ENCODE data around the gene NAAA. TPM values are rescaled to one million over a fixed set of nuclear protein-coding genes. Genes with fewer than 3 reads are reported as not detected.
A peak's percentile ranks its signal among the peaks of the same experiment; 100 is the strongest.

The NAAA gene
- total RNA-seq, 1 experiment from 2014 or later, result 2.7 TPM

DNA sequence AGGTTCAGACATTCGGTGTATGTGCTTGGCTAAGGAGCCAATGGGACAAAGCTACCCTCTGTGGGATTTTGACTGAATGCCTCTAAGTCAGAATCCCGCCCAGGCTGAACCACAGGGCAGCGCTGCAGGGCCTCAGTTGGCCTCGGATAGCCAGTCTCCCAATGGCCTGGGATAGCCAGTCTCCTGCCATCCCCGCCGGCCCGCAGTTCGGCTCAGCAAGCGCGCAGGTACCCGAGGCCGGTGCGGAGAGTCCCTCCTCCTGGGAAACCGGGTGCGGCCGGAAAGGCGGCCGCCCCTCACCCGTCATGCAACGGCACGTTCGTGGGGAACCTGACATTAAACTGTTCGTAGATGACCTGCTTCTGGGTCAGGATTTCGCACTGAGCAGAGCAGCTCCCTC lies 54.7 kb downstream of the NAAA start:
- DNase-seq, result no peak
- Histone ChIP-seq H4K20me1 (ENCODE audit: control insufficient read depth, insufficient read depth, insufficient read length) (no peaks in the 10 kb centered on the region), H3T11ph (ENCODE audit: low read length) (no peak overlapping the region), H4K91ac (ENCODE audit: insufficient read length, low read depth, low read length) (no peak overlapping the region), H3K14ac (ENCODE audit: insufficient read depth, low read length) (no peak overlapping the region), H2AK5ac (ENCODE audit: insufficient read length, low read length) (no peak overlapping the region), H2BK12ac (ENCODE audit: insufficient read length, low read depth, low read length) (no peak overlapping the region), H3K79me2 (ENCODE audit: insufficient read depth, low read length) (no peaks in the 10 kb centered on the region), H2BK15ac (ENCODE audit: low read depth, low read length) (no peak overlapping the region), H2BK20ac (ENCODE audit: low read depth, low read length, poor library complexity, severe bottlenecking) (no peak overlapping the region), H3K4me1 (ENCODE audit: insufficient read depth, low read length) (no peaks in the 10 kb centered on the region), H3K27me3 (ENCODE audit: insufficient read depth, low read length) (no peaks in the 10 kb centered on the region), H2BK5ac (ENCODE audit: insufficient read length, low read length) (no peak overlapping the region), H4K5ac (ENCODE audit: insufficient read length, low read depth, low read length) (no peak overlapping the region), H3K4me2 (ENCODE audit: insufficient read depth, insufficient read length, low read length) (no peak overlapping the region), H3K56ac (ENCODE audit: insufficient read length, low read depth, low read length) (no peak overlapping the region), H3K23ac (ENCODE audit: insufficient read length, low read depth, low read length) (no peak overlapping the region), H2BK120ac (ENCODE audit: low read depth, low read length, poor library complexity, severe bottlenecking) (no peak overlapping the region), H3K79me1 (ENCODE audit: insufficient read depth, low read depth, low read length, poor library complexity, severe bottlenecking) (no peaks in the 10 kb centered on the region), H2AFZ (ENCODE audit: low read length) (no peak overlapping the region), H3K18ac (ENCODE audit: insufficient read length, low read depth, low read length) (no peak overlapping the region), H3K4ac (ENCODE audit: low read depth, low read length) (no peak overlapping the region), H4K8ac (replicated peaks; ENCODE audit: insufficient read length, low read depth, low read length) (peak overlapping the region; percentile 77), H3K9me3 (ENCODE audit: control insufficient read depth, low read depth, low read length) (no peaks in the 10 kb centered on the region), H3K23me2 (ENCODE audit: insufficient read length, low read depth, low read length, poor library complexity, severe bottlenecking) (no peaks in the 10 kb centered on the region), H3K9ac (ENCODE audit: extremely low read depth, insufficient read length, low read length) (no peak overlapping the region), H3K27ac (ENCODE audit: insufficient read length, low read depth, low read length) (no peak overlapping the region)
- H3K36me3 Mint-ChIP-seq (ENCODE audit: insufficient read depth in 1 of 3, low read depth in 3 of 3), result no peaks in the 10 kb centered on the region
- no peaks in the 10 kb centered on the region for H3K9me3 Mint-ChIP-seq
- no peaks in the 10 kb centered on the region for H3K27me3 Mint-ChIP-seq (ENCODE audit: low read depth)
- no peaks in the 10 kb centered on the region; a peak in 1 of 4 replicates for H3K4me1 Mint-ChIP-seq
- no CpG with 5 or more reads among the region's 24 CpGs for WGBS (ENCODE audit: extremely low coverage, insufficient read length, low lambda C conversion rate)
- TF ChIP-seq, protein P1, sequence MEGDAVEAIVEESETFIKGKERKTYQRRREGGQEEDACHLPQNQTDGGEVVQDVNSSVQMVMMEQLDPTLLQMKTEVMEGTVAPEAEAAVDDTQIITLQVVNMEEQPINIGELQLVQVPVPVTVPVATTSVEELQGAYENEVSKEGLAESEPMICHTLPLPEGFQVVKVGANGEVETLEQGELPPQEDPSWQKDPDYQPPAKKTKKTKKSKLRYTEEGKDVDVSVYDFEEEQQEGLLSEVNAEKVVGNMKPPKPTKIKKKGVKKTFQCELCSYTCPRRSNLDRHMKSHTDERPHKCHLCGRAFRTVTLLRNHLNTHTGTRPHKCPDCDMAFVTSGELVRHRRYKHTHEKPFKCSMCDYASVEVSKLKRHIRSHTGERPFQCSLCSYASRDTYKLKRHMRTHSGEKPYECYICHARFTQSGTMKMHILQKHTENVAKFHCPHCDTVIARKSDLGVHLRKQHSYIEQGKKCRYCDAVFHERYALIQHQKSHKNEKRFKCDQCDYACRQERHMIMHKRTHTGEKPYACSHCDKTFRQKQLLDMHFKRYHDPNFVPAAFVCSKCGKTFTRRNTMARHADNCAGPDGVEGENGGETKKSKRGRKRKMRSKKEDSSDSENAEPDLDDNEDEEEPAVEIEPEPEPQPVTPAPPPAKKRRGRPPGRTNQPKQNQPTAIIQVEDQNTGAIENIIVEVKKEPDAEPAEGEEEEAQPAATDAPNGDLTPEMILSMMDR (conservative IDR thresholded peaks at IDR 0.05), result no peak
- H3K4me3 Mint-ChIP-seq, result no peak overlapping the region
- H3K27ac Mint-ChIP-seq, result no peak overlapping the region; a peak in 1 of 7 replicates
